Measurements from ENCODE around the gene CDK17. TPM values are rescaled to one million over a fixed set of nuclear protein-coding genes. Genes with fewer than 3 reads are reported as not detected.
"Not testable (repeated sequence)": the region's sequence is repeated elsewhere in the genome, so short reads cannot be mapped to it uniquely, and the experiment has no call there.

The CDK17 gene
- total and polyA plus RNA-seq, 2 donors: 32.9 to 49.2 TPM

GRCh38 chr12:96422192-96422591 is 22.0 kb upstream of the CDK17 start:
- Histone ChIP-seq H3K4me1 (ENCODE audit: control insufficient read depth in 2 of 2, insufficient read depth in 2 of 2, low read length in 2 of 2) (peaks cover 0 to 3% of the 10 kb centered on the region in 2 donors), H3K9me3 (ENCODE audit: control insufficient read depth in 2 of 2, insufficient read depth in 1 of 2, low read length in 1 of 2) (no peaks in the 10 kb centered on the region), H3K36me3 (ENCODE audit: control insufficient read depth in 2 of 2, insufficient read depth in 2 of 2, low read length in 1 of 2) (no peaks in the 10 kb centered on the region), H3K4me3 (ENCODE audit: low read length in 2 of 2) (no peak overlapping the region), H3K27ac (ENCODE audit: low read depth in 1 of 2, low read length in 1 of 2) (no peak overlapping the region), H3K27me3 (ENCODE audit: control insufficient read depth in 2 of 2, insufficient read depth in 1 of 2, low read length in 1 of 2) (no peaks in the 10 kb centered on the region)
- DNase-seq (ENCODE audit: low read depth in 6 of 9, low spot score in 9 of 9): no peak
- 74% methylated on average over 2 of the region's 2 CpGs for WGBS

- Histone ChIP-seq H3K9me3 (ENCODE audit: control insufficient read depth in 2 of 2, insufficient read depth in 1 of 2, low read length in 1 of 2) (no peaks in the 10 kb centered on the region), H3K4me3 (ENCODE audit: low read length in 2 of 2) (no peak overlapping the region), H3K27ac (ENCODE audit: low read depth in 1 of 2, low read length in 1 of 2) (no peak overlapping the region), H3K36me3 (ENCODE audit: control insufficient read depth in 2 of 2, insufficient read depth in 2 of 2, low read length in 1 of 2) (no peaks in the 10 kb centered on the region), H3K4me1 (ENCODE audit: control insufficient read depth in 2 of 2, insufficient read depth in 2 of 2, low read length in 2 of 2) (no peaks in the 10 kb centered on the region), H3K27me3 (ENCODE audit: control insufficient read depth in 2 of 2, insufficient read depth in 1 of 2, low read length in 1 of 2) (no peaks in the 10 kb centered on the region)
- 90% methylated on average over 6 of the region's 6 CpGs for WGBS
- no peak for DNase-seq (ENCODE audit: low read depth in 6 of 9, low spot score in 9 of 9)
Measured at GRCh38 chr12:96421014-96421413, 20.8 kb upstream of the CDK17 start.

GRCh38 chr12:96420277-96420835 is 20.1 kb upstream of the CDK17 start:
- Histone ChIP-seq H3K27me3 (ENCODE audit: control insufficient read depth in 2 of 2, insufficient read depth in 1 of 2, low read length in 1 of 2) (no peaks in the 10 kb centered on the region), H3K27ac (ENCODE audit: low read depth in 1 of 2, low read length in 1 of 2) (no peak overlapping the region), H3K9me3 (ENCODE audit: control insufficient read depth in 2 of 2, insufficient read depth in 1 of 2, low read length in 1 of 2) (no peaks in the 10 kb centered on the region), H3K4me3 (ENCODE audit: low read length in 2 of 2) (no peak overlapping the region), H3K4me1 (ENCODE audit: control insufficient read depth in 2 of 2, insufficient read depth in 2 of 2, low read length in 2 of 2) (no peaks in the 10 kb centered on the region), H3K36me3 (ENCODE audit: control insufficient read depth in 2 of 2, insufficient read depth in 2 of 2, low read length in 1 of 2) (no peaks in the 10 kb centered on the region)
- WGBS: 97% methylated on average over 7 of the region's 7 CpGs
- DNase-seq (ENCODE audit: low read depth in 6 of 9, low spot score in 9 of 9): no peak

GRCh38 chr12:96419576-96420276 is 19.5 kb upstream of the CDK17 start:
- no peak overlapping the region for H3K27ac ChIP-seq (ENCODE audit: low read depth in 1 of 2, low read length in 1 of 2)
- WGBS: 97% methylated on average over 5 of the region's 5 CpGs
- H3K4me3 ChIP-seq (ENCODE audit: low read length in 2 of 2): no peak overlapping the region
- no peak for DNase-seq (ENCODE audit: low read depth in 6 of 9, low spot score in 9 of 9)
- no peaks in the 10 kb centered on the region for H3K27me3 ChIP-seq (ENCODE audit: control insufficient read depth in 2 of 2, insufficient read depth in 1 of 2, low read length in 1 of 2)
- no peaks in the 10 kb centered on the region for H3K9me3 ChIP-seq (ENCODE audit: control insufficient read depth in 2 of 2, insufficient read depth in 1 of 2, low read length in 1 of 2)
- no peaks in the 10 kb centered on the region for H3K4me1 ChIP-seq (ENCODE audit: control insufficient read depth in 2 of 2, insufficient read depth in 2 of 2, low read length in 2 of 2)
- no peaks in the 10 kb centered on the region for H3K36me3 ChIP-seq (ENCODE audit: control insufficient read depth in 2 of 2, insufficient read depth in 2 of 2, low read length in 1 of 2)

GRCh38 chr12:96417688-96418087 is 17.4 kb upstream of the CDK17 start:
- H3K4me3 ChIP-seq (ENCODE audit: low read length in 2 of 2); H3K4me1 ChIP-seq (ENCODE audit: control insufficient read depth in 2 of 2, insufficient read depth in 2 of 2, low read length in 2 of 2); H3K27me3 ChIP-seq (ENCODE audit: control insufficient read depth in 2 of 2, insufficient read depth in 1 of 2, low read length in 1 of 2); DNase-seq (ENCODE audit: low read depth in 6 of 9, low spot score in 9 of 9); H3K9me3 ChIP-seq (ENCODE audit: control insufficient read depth in 2 of 2, insufficient read depth in 1 of 2, low read length in 1 of 2); H3K27ac ChIP-seq (ENCODE audit: low read depth in 1 of 2, low read length in 1 of 2); H3K36me3 ChIP-seq (ENCODE audit: control insufficient read depth in 2 of 2, insufficient read depth in 2 of 2, low read length in 1 of 2): not testable (repeated sequence)
- WGBS: 96% methylated on average over 2 of the region's 2 CpGs

GRCh38 chr12:96416033-96416799 is 16.0 kb upstream of the CDK17 start:
- Histone ChIP-seq H3K9me3 (ENCODE audit: control insufficient read depth in 2 of 2, insufficient read depth in 1 of 2, low read length in 1 of 2) (no peaks in the 10 kb centered on the region), H3K4me3 (ENCODE audit: low read length in 2 of 2) (no peak overlapping the region), H3K27ac (ENCODE audit: low read depth in 1 of 2, low read length in 1 of 2) (no peak overlapping the region), H3K4me1 (ENCODE audit: control insufficient read depth in 2 of 2, insufficient read depth in 2 of 2, low read length in 2 of 2) (no peaks in the 10 kb centered on the region), H3K36me3 (ENCODE audit: control insufficient read depth in 2 of 2, insufficient read depth in 2 of 2, low read length in 1 of 2) (no peaks in the 10 kb centered on the region), H3K27me3 (ENCODE audit: control insufficient read depth in 2 of 2, insufficient read depth in 1 of 2, low read length in 1 of 2) (no peaks in the 10 kb centered on the region)
- DNase-seq (ENCODE audit: low read depth in 6 of 9, low spot score in 9 of 9): no peak
- 93% methylated on average over 7 of the region's 7 CpGs for WGBS

GRCh38 chr12:96414637-96415036 is 14.4 kb upstream of the CDK17 start:
- Histone ChIP-seq H3K36me3 (ENCODE audit: control insufficient read depth in 2 of 2, insufficient read depth in 2 of 2, low read length in 1 of 2) (no peaks in the 10 kb centered on the region), H3K9me3 (ENCODE audit: control insufficient read depth in 2 of 2, insufficient read depth in 1 of 2, low read length in 1 of 2) (no peaks in the 10 kb centered on the region), H3K27me3 (ENCODE audit: control insufficient read depth in 2 of 2, insufficient read depth in 1 of 2, low read length in 1 of 2) (no peaks in the 10 kb centered on the region), H3K4me3 (ENCODE audit: low read length in 2 of 2) (no peak overlapping the region), H3K27ac (ENCODE audit: low read depth in 1 of 2, low read length in 1 of 2) (no peak overlapping the region), H3K4me1 (ENCODE audit: control insufficient read depth in 2 of 2, insufficient read depth in 2 of 2, low read length in 2 of 2) (no peaks in the 10 kb centered on the region)
- no peak for DNase-seq (ENCODE audit: low read depth in 6 of 9, low spot score in 9 of 9)
- WGBS: 97% methylated on average over 1 of the region's 1 CpG

- no peak overlapping the region for H3K4me3 ChIP-seq (ENCODE audit: low read length in 2 of 2)
- no peaks in the 10 kb centered on the region for H3K9me3 ChIP-seq (ENCODE audit: control insufficient read depth in 2 of 2, insufficient read depth in 1 of 2, low read length in 1 of 2)
- no peak for DNase-seq (ENCODE audit: low read depth in 6 of 9, low spot score in 9 of 9)
- no peak overlapping the region for H3K27ac ChIP-seq (ENCODE audit: low read depth in 1 of 2, low read length in 1 of 2)
- no peaks in the 10 kb centered on the region for H3K4me1 ChIP-seq (ENCODE audit: control insufficient read depth in 2 of 2, insufficient read depth in 2 of 2, low read length in 2 of 2)
- no peaks in the 10 kb centered on the region for H3K27me3 ChIP-seq (ENCODE audit: control insufficient read depth in 2 of 2, insufficient read depth in 1 of 2, low read length in 1 of 2)
- no peaks in the 10 kb centered on the region for H3K36me3 ChIP-seq (ENCODE audit: control insufficient read depth in 2 of 2, insufficient read depth in 2 of 2, low read length in 1 of 2)
Measured at GRCh38 chr12:96412431-96412830, 12.2 kb upstream of the CDK17 start.

- no peak for DNase-seq (ENCODE audit: low read depth in 6 of 9, low spot score in 9 of 9)
- no peaks in the 10 kb centered on the region for H3K9me3 ChIP-seq (ENCODE audit: control insufficient read depth in 2 of 2, insufficient read depth in 1 of 2, low read length in 1 of 2)
- H3K27ac ChIP-seq (ENCODE audit: low read depth in 1 of 2, low read length in 1 of 2): no peak overlapping the region
- no peaks in the 10 kb centered on the region for H3K27me3 ChIP-seq (ENCODE audit: control insufficient read depth in 2 of 2, insufficient read depth in 1 of 2, low read length in 1 of 2)
- no peak overlapping the region for H3K4me3 ChIP-seq (ENCODE audit: low read length in 2 of 2)
- no peaks in the 10 kb centered on the region for H3K36me3 ChIP-seq (ENCODE audit: control insufficient read depth in 2 of 2, insufficient read depth in 2 of 2, low read length in 1 of 2)
- 96% methylated on average over 4 of the region's 4 CpGs for WGBS
- no peaks in the 10 kb centered on the region for H3K4me1 ChIP-seq (ENCODE audit: control insufficient read depth in 2 of 2, insufficient read depth in 2 of 2, low read length in 2 of 2)
Measured at GRCh38 chr12:96409731-96410130, 9.5 kb upstream of the CDK17 start.
